ENCODE results near the gene FASN. TPM values are rescaled to one million over a fixed set of nuclear protein-coding genes. Genes with fewer than 3 reads are reported as not detected.
A peak's percentile ranks its signal among the peaks of the same experiment; 100 is the strongest.
"Not testable (repeated sequence)": the region's sequence is repeated elsewhere in the genome, so short reads cannot be mapped to it uniquely, and the experiment has no call there.

The FASN gene
- total RNA-seq, 2 donors from 2014 or later: 16.3 to 388 TPM

DNA sequence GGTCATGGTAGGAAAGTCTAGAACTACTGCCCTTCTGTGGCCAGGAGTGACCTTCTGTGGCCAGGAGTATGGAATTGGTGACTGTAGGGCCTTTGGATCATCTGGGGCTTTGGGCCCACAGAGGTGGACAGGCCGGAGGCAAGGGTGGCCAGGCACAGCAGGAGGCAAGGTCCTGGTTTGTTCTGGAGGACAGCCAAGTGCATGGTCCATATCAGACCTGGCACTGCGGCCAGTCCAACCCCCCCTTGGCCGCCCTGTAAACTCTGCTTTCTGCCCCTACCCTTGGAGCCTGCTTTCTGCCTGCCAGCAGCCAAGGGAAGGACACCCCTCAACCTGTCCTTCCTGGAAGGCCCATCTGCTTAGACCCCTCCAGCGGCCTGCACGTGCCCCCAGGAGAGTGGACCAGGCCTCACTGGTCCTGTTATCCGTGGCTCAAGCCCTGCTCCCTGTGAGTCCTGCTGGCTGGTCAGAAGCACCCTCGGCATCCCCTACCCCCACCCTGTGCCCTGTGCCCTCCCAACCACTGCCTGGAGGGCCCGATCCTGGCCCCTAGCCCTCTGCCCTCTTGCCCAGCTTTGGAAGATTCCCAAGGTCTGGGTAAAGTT, 58.2 kb downstream of the FASN start:
- no peak for TF ChIP-seq POLR2A (IDR thresholded peaks at IDR 0.05)
- TF ChIP-seq, protein P1, sequence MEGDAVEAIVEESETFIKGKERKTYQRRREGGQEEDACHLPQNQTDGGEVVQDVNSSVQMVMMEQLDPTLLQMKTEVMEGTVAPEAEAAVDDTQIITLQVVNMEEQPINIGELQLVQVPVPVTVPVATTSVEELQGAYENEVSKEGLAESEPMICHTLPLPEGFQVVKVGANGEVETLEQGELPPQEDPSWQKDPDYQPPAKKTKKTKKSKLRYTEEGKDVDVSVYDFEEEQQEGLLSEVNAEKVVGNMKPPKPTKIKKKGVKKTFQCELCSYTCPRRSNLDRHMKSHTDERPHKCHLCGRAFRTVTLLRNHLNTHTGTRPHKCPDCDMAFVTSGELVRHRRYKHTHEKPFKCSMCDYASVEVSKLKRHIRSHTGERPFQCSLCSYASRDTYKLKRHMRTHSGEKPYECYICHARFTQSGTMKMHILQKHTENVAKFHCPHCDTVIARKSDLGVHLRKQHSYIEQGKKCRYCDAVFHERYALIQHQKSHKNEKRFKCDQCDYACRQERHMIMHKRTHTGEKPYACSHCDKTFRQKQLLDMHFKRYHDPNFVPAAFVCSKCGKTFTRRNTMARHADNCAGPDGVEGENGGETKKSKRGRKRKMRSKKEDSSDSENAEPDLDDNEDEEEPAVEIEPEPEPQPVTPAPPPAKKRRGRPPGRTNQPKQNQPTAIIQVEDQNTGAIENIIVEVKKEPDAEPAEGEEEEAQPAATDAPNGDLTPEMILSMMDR (IDR thresholded peaks at IDR 0.05): no peak
- no peak for ATAC-seq
- WGBS, 2 donors: 59 to 71% methylated on average over 2 to 8 of the region's 8 CpGs
- Histone ChIP-seq H3K4me1 (peaks cover 30% of the 10 kb centered on the region), H3K27me3 (no peaks in the 10 kb centered on the region), H3K36me3 (replicated peaks in 1 of 2; ENCODE audit: insufficient read depth in 1 of 2, low read depth in 2 of 2) (no peaks in the 10 kb centered on the region), H3K27ac (no peak overlapping the region), H3K9me3 (no peaks in the 10 kb centered on the region), H3K4me3 (no peak overlapping the region)
- peak in 1 of 4 donors; percentile 54 for DNase-seq
- intact Hi-C loops (cut with DNase I): no loop called here

DNA sequence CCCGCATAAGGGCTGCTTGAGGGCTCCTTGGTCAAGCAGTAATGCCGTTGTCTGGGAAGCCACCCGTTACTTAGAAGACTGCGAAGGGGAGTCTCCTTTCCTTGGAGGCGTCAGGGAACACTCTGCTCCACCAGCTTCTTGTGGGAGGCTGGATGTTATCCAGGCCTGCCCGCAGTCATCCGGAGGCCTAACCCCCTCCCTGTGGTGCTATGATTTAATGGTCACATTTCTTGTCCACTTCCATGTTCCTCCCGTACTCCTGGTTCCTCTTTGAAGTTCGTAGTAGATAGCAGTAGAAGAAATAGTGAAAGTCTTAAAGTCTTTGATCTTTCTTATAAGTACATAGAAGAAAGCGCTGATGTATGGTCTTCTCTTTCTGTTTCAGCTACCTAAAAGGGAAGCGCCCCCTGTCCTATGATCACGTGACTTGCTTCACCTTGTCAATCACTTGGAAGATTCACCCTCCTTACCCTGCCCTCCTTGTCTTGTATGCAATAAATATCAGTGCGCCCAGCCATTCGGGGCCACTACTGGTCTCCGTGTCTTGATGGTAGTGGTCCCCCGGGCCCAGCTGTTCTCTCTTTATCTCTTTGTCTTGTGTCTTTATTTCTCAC, 59.1 kb downstream of the FASN start:
- 86 to 90% methylated on average over 16 of the region's 16 CpGs for WGBS, 2 donors
- H3K27me3 ChIP-seq; ATAC-seq; H3K4me3 ChIP-seq; DNase-seq; intact Hi-C loops (cut with DNase I); H3K27ac ChIP-seq; H3K9me3 ChIP-seq; H3K36me3 ChIP-seq (replicated peaks in 1 of 2; ENCODE audit: insufficient read depth in 1 of 2, low read depth in 2 of 2): not testable (repeated sequence)
- peaks cover 30% of the 10 kb centered on the region for H3K4me1 ChIP-seq

- Histone ChIP-seq H3K27ac (peak overlapping the region; percentile 94 to 100 (median 96)), H3K27me3 (no peaks in the 10 kb centered on the region), H3K4me1 (peaks cover 30% of the 10 kb centered on the region), H3K9me3 (no peaks in the 10 kb centered on the region), H3K4me3 (no peak overlapping the region), H3K36me3 (replicated peaks in 1 of 2; ENCODE audit: insufficient read depth in 1 of 2, low read depth in 2 of 2) (no peaks in the 10 kb centered on the region)
- 1 to 2% methylated on average over 10 of the region's 10 CpGs for WGBS, 2 donors
- TF ChIP-seq, protein P1 (IDR thresholded peaks at IDR 0.05): no peak
- no peak for TF ChIP-seq POLR2A (IDR thresholded peaks at IDR 0.05)
- intact Hi-C loops (cut with DNase I): no loop called here
- ATAC-seq (no peak), DNase-seq (no peak)
Observed at GRCh38 chr17:82037889-82038195, 60.2 kb downstream of the FASN start.

GRCh38 chr17:82037092-82037888, 60.7 kb downstream of the FASN start, which contains the start of gene DCXR:
Gene DCXR (minus strand): TSS chr17:82037697. CDS start chr17:82037682, 15 bp downstream.
- Histone ChIP-seq H3K27ac (peak within 1 kb of the TSS; percentile 94 to 100 (median 96)), H3K9me3 (no peaks in the 10 kb centered on the region), H3K27me3 (no peaks in the 10 kb centered on the region), H3K4me3 (peak within 1 kb of the TSS; percentile 52 to 68), H3K4me1 (peaks cover 32% of the 10 kb centered on the region), H3K36me3 (replicated peaks in 1 of 2; ENCODE audit: insufficient read depth in 1 of 2, low read depth in 2 of 2) (no peaks in the 10 kb centered on the region)
- ATAC-seq (peak; percentile 95), DNase-seq (peak; percentile 97 to 98 (median 98))
- 0% methylated on average over 32 to 89 of the region's 92 CpGs for WGBS, 2 donors
- intact Hi-C loops (cut with DNase I): no loop called here
- TF ChIP-seq, protein P1 (IDR thresholded peaks at IDR 0.05): peak; percentile 59 to 90 (median 70)
- TF ChIP-seq POLR2A (IDR thresholded peaks at IDR 0.05): peak; percentile 92 to 94 (median 93)

GRCh38 chr17:82036634-82037091, 61.4 kb downstream of the FASN start:
- 6 to 20% methylated on average over 1 to 23 of the region's 23 CpGs for WGBS, 2 donors
- peak; percentile 1 for ATAC-seq

More at GRCh38 chr17:82036634-82037091, 61.4 kb downstream of the FASN start:
- Histone ChIP-seq H3K4me3 (peak overlapping the region; percentile 52 to 68), H3K27ac (peak overlapping the region; percentile 94 to 100 (median 96)), H3K36me3 (replicated peaks in 1 of 2; ENCODE audit: insufficient read depth in 1 of 2, low read depth in 2 of 2) (no peaks in the 10 kb centered on the region), H3K27me3 (no peaks in the 10 kb centered on the region), H3K9me3 (no peaks in the 10 kb centered on the region), H3K4me1 (peaks cover 37% of the 10 kb centered on the region)
- TF ChIP-seq POLR2A (IDR thresholded peaks at IDR 0.05): no peak
- TF ChIP-seq, protein P1 (IDR thresholded peaks at IDR 0.05): no peak
- peak in 1 of 4 donors; percentile 32 for DNase-seq
- intact Hi-C loops (cut with DNase I): no loop called here

Data from body of pancreas (tissue), 4 donors.